PFSK-1 (cell line): ENCODE measurements around the gene EFCAB11.

ENCODE experiments used
- SIN3A ChIP-seq: IDR thresholded peaks from 2 replicates; pipeline ENCODE4 v1.6.1; 2012; ENCODE audit warnings: mild to moderate bottlenecking, low read length, moderate library complexity, borderline replicate concordance; ENCODE audit not compliant: insufficient read depth
- TAF1 ChIP-seq: IDR thresholded peaks from 2 replicates; pipeline ENCODE4 v1.6.1; 2012; ENCODE audit warnings: low read length, control low read depth, borderline replicate concordance; ENCODE audit not compliant: insufficient read depth

GRCh38 chr14:89842837-89843236 lies 111.7 kb downstream of the EFCAB11 start:
- TF ChIP-seq TAF1 (no peak), SIN3A (no peak)
